ENCODE results near the gene PTBP1.

- no peak for TF ChIP-seq CTCF (IDR thresholded peaks at IDR 0.05; ENCODE audit: poor library complexity, severe bottlenecking)
- no peak for TF ChIP-seq EZH2 (IDR thresholded peaks at IDR 0.05; ENCODE audit: borderline replicate concordance, insufficient read depth, low read length, poor library complexity, severe bottlenecking)
- TF ChIP-seq SMC3 (conservative IDR thresholded peaks at IDR 0.05; ENCODE audit: poor library complexity), result no peak
- no peak for TF ChIP-seq MXI1 (conservative IDR thresholded peaks at IDR 0.05; ENCODE audit: poor library complexity, severe bottlenecking)
- no peak for TF ChIP-seq REST (IDR thresholded peaks at IDR 0.05; ENCODE audit: borderline replicate concordance)
- TF ChIP-seq POLR2AphosphoS5 (IDR thresholded peaks at IDR 0.05), result no peak
- TF ChIP-seq TAF1 (IDR thresholded peaks at IDR 0.05; ENCODE audit: low read depth), result no peak
- TF ChIP-seq EP300 (conservative IDR thresholded peaks at IDR 0.05; ENCODE audit: poor library complexity, severe bottlenecking), result no peak
- no peak for TF ChIP-seq RAD21 (conservative IDR thresholded peaks at IDR 0.05)
Measured at GRCh38 chr19:749811-750210, 47.4 kb upstream of the PTBP1 start.
